A549 (cell line): ENCODE results near the gene FBXO48. TPM values are rescaled to one million over a fixed set of nuclear protein-coding genes. Genes with fewer than 3 reads are reported as not detected.

Experiments
- ATAC-seq, 2 experiments: fragments of 200-7000 bp in 1 of 2; fragments of >200 bp in 1 of 2; cut with Nextera tagmentation in 1 of 2; cut with Tn5 transposase in 1 of 2; 3 replicates each; pipeline versions ENCODE4 v1.8.0 to v1.9.1; 2018 to 2020; ENCODE audit warnings: mild to moderate bottlenecking in 1 of 2, moderate library complexity in 1 of 2
- CTCF ChIA-PET: fragments of 300-600 bp; sonication (Branson Sonifier 250); formaldehyde crosslinking; extraction: SDS; loops from one replicate; lab custom pipeline; 2021; ENCODE audit warnings: antibody characterized with exemption, inconsistent platforms; lab: Yijun Ruan, JAX
- POLR2A ChIA-PET: fragments of 350-600 bp; formaldehyde crosslinking; extraction: SDS; loops from one replicate; lab custom pipeline; 2021; ENCODE audit warnings: antibody characterized with exemption, inconsistent platforms; lab: Yijun Ruan, JAX
- DNase-seq, 2 experiments: peaks; one replicate each; pipeline versions ENCODE4 v3.0.0 to v3.0.0-alpha.2; 2011 to 2016; ENCODE audit warnings: low read depth in 1 of 2, low spot score in 1 of 2
- FAIRE-seq: peaks from 2 replicates; lab custom pipeline; 2011; peaks lifted over from hg19 to GRCh38; lab: Jason Lieb, UNC
- H3K27ac ChIP-seq, 2 experiments: fragments of >200 bp; sonication (Bioruptor Twin); formaldehyde crosslinking; 3 replicates each; pipeline ENCODE4 v1.5.1; 2016 to 2017
- H3K4me1 ChIP-seq: fragments of >200 bp; sonication (Bioruptor Twin); formaldehyde crosslinking; 3 replicates; pipeline ENCODE4 v1.6.1; 2016
- H3K4me2 ChIP-seq: fragments of >200 bp; sonication (Bioruptor Twin); formaldehyde crosslinking; 3 replicates; pipeline ENCODE4 v1.6.1; 2016
- H3K4me3 ChIP-seq: fragments of >200 bp; sonication (Bioruptor Twin); formaldehyde crosslinking; 3 replicates; pipeline ENCODE4 v1.5.1; 2016
- H3K9me3 ChIP-seq: fragments of >200 bp; sonication (Bioruptor Twin); formaldehyde crosslinking; 3 replicates; pipeline ENCODE4 v1.6.1; 2016
- CEBPB ChIP-seq, 2 experiments: fragments of >200 bp in 1 of 2; sonication (Bioruptor Twin) in 1 of 2; formaldehyde crosslinking in 1 of 2; IDR thresholded peaks; 2 replicates each; pipeline ENCODE4 v1.6.1; 2012 to 2016
- CHD2 ChIP-seq: fragments of 150-350 bp; IDR thresholded peaks from 2 replicates; pipeline ENCODE4 v1.6.1; 2014; ENCODE audit warnings: low read length; ENCODE audit not compliant: partially characterized antibody
- CHD4 ChIP-seq: fragments of 200-600 bp; sonication (generic); IDR thresholded peaks from 2 replicates; pipeline ENCODE4 v1.6.1; 2016; ENCODE audit warnings: antibody characterized with exemption, mild to moderate bottlenecking, borderline replicate concordance
- EHF ChIP-seq: fragments of 250-450 bp; sonication (Bioruptor Pico); IDR thresholded peaks from 2 replicates; pipeline ENCODE4 v1.5.0; 2020; ENCODE audit warnings: mild to moderate bottlenecking
- EHMT2 ChIP-seq: fragments of 200-600 bp; sonication (generic); IDR thresholded peaks from 2 replicates; pipeline ENCODE4 v1.6.1; 2016; ENCODE audit warnings: antibody characterized with exemption, low read depth, mild to moderate bottlenecking, moderate library complexity
- EP300 ChIP-seq, 2 experiments: fragments of >200 bp; sonication (Bioruptor Twin); formaldehyde crosslinking; IDR thresholded peaks; 2 replicates in 1 of 2; 3 replicates in 1 of 2; pipeline ENCODE4 v1.6.1; 2016 to 2017
- FOSL2 ChIP-seq, 2 experiments: fragments of 450-650 bp in 1 of 2; fragments of >200 bp in 1 of 2; sonication (Bioruptor Twin) in 1 of 2; formaldehyde crosslinking; IDR thresholded peaks; 2 replicates each; pipeline versions ENCODE4 v1.5.0 to v1.6.1; 2016 to 2020; ENCODE audit warnings: mild to moderate bottlenecking in 1 of 2, moderate library complexity in 1 of 2
- GATA3 ChIP-seq: IDR thresholded peaks from 2 replicates; pipeline ENCODE4 v1.6.1; 2012; ENCODE audit warnings: borderline replicate concordance
- HDAC2 ChIP-seq: fragments of 200-600 bp; sonication (generic); IDR thresholded peaks from 2 replicates; pipeline ENCODE4 v1.6.1; 2016
- HEYL ChIP-seq: fragments of 250-450 bp; sonication (Bioruptor Pico); IDR thresholded peaks from 2 replicates; pipeline ENCODE4 v1.8.0; 2021; ENCODE audit warnings: mild to moderate bottlenecking, moderate library complexity
- JUN ChIP-seq, 2 experiments: fragments of >200 bp; sonication (Bioruptor Twin); formaldehyde crosslinking; IDR thresholded peaks; 2 replicates in 1 of 2; 3 replicates in 1 of 2; pipeline ENCODE4 v1.6.1; 2016 to 2017
- MAFK ChIP-seq: fragments of 450-650 bp; IDR thresholded peaks from 2 replicates; pipeline ENCODE4 v1.6.1; 2014; ENCODE audit not compliant: partially characterized antibody
- MAZ ChIP-seq: fragments of 150-350 bp; IDR thresholded peaks from 2 replicates; pipeline ENCODE4 v1.6.1; 2014; ENCODE audit warnings: antibody characterized with exemption, low read depth, low read length, borderline replicate concordance
- PHF8 ChIP-seq: fragments of 200-600 bp; sonication (generic); IDR thresholded peaks from 2 replicates; pipeline ENCODE4 v1.6.1; 2016; ENCODE audit warnings: low read depth, mild to moderate bottlenecking, antibody characterized with exemption, moderate library complexity, borderline replicate concordance
- POLR2AphosphoS2 ChIP-seq: conservative IDR thresholded peaks from 2 replicates; pipeline ENCODE4 v1.6.1; 2012; ENCODE audit warnings: low read length, improper control_type of control experiment, inconsistent platforms
- RAD21 ChIP-seq, 2 experiments: fragments of >200 bp in 1 of 2; sonication (Bioruptor Twin) in 1 of 2; formaldehyde crosslinking in 1 of 2; IDR thresholded peaks in 1 of 2; conservative IDR thresholded peaks in 1 of 2; 2 replicates in 1 of 2; 3 replicates in 1 of 2; pipeline ENCODE4 v1.6.1; 2012 to 2018; ENCODE audit warnings: inconsistent platforms in 1 of 2
- SREBF2 ChIP-seq: fragments of 450-650 bp; IDR thresholded peaks from 2 replicates; pipeline ENCODE4 v1.6.1; 2014; ENCODE audit warnings: mild to moderate bottlenecking, moderate library complexity
- ZC3H11A ChIP-seq: fragments of 450-650 bp; IDR thresholded peaks from 2 replicates; pipeline ENCODE4 v1.6.1; 2014; ENCODE audit warnings: antibody characterized with exemption, mild to moderate bottlenecking
- ZNF302 ChIP-seq: fragments of 250-450 bp; sonication (Bioruptor Pico); IDR thresholded peaks from 2 replicates; pipeline ENCODE4 v1.9.0; 2021; ENCODE audit warnings: inconsistent platforms, mild to moderate bottlenecking, moderate library complexity
- WGBS: methylation state at CpG from one replicate; pipeline ENCODE4 v1.1.6; 2017; ENCODE audit errors: missing lambda C conversion rate; 5-methylcytosine and 5-hydroxymethylcytosine counted together
- polyA plus RNA-seq, 4 experiments: library from polyadenylated mRNA; depleted of rRNA in 3 of 4; stranded (reverse); fragments of >200 nt; fragmentation: RNase III in 1 of 4; extraction: RNeasy Plus Mini Kit Qiagen cat#74134 plus additional on column Dnase treatment in 1 of 4; gene quantifications; 2 replicates in 3 of 4; 3 replicates in 1 of 4; pipeline ENCODE4 v1.2.3, GENCODE V29; 2011 to 2017
- TF ChIP-seq, protein P1 (sequence below): IDR thresholded peaks from 2 replicates; pipeline ENCODE4 v1.6.1; 2012
- TF ChIP-seq, protein P2 (sequence below): IDR thresholded peaks from 2 replicates; pipeline ENCODE4 v1.6.1; 2012; ENCODE audit warnings: low read depth, borderline replicate concordance
- TF ChIP-seq, protein P3 (sequence below): fragments of 250-450 bp; sonication (Bioruptor Pico); IDR thresholded peaks from 2 replicates; pipeline ENCODE4 v1.5.0; 2021; ENCODE audit warnings: mild to moderate bottlenecking, moderate library complexity, borderline replicate concordance

FBXO48 gene
- polyA plus RNA-seq, 2 of the 4 experiments (the other 2 are of a cell fraction), result 0.72 to 2.1 TPM

DNA sequence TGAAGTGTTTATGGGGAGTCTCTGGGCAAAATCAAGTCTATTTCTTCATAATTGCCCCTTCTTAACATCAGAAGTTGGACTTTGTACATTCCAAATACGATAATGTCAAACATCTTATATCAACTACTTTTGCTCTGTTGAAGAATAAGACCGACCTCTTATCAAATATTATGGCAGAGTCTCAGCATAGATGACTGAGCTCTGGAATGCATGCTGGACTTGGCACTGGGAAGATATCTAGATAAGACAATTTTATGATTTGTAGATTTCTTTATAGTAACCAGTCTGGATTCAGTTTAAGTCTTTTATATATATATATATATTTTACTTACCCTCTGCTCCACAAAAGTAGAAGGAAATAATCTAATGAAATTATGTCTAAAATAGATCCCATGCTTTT lies 8.5 kb upstream of the FBXO48 start:
- FAIRE-seq (no peak), DNase-seq (no peak), ATAC-seq (no peak)
- ChIA-PET CTCF (interaction anchor here (1.4 to 4.6 kb wide), 3 partner anchors 12 to 276 kb away, joined by 4 to 31 read pairs (median 10); no protein-coding TSS in a partner anchor), POLR2A (no interaction called here)
- no peaks in the 10 kb centered on the region for H3K9me3 ChIP-seq
- no peak overlapping the region for H3K4me3 ChIP-seq
- no peak overlapping the region for H3K4me2 ChIP-seq
- H3K27ac ChIP-seq, result no peak overlapping the region
- TF ChIP-seq, protein P1, sequence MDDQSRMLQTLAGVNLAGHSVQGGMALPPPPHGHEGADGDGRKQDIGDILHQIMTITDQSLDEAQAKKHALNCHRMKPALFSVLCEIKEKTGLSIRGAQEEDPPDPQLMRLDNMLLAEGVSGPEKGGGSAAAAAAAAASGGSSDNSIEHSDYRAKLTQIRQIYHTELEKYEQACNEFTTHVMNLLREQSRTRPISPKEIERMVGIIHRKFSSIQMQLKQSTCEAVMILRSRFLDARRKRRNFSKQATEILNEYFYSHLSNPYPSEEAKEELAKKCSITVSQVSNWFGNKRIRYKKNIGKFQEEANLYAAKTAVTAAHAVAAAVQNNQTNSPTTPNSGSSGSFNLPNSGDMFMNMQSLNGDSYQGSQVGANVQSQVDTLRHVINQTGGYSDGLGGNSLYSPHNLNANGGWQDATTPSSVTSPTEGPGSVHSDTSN, result no peak
- no peak for TF ChIP-seq POLR2AphosphoS2
- no peak for TF ChIP-seq EHMT2
- WGBS, result 36% methylated on average over 2 of the region's 2 CpGs
- H3K4me1 ChIP-seq, result no peaks in the 10 kb centered on the region

DNA sequence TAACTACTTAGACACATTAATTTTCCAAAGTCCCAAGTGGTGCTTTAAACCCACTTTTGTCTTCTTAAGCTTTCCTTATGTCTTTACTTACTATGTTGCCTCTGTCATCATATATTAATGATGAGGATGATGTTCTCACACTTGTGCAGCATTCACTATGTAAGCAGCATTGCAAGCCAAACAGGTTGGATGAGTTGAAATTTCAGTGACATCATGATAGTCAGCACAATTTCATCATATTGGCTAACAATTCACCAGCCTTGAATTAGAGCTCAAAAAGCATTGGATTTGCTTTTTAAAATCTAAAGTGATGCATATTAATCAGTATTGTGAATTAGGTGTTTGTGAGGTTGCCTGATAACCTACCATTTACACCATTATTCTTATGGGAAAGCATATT lies 8.0 kb upstream of the FBXO48 start:
- Histone ChIP-seq H3K27ac (no peak overlapping the region), H3K4me2 (no peak overlapping the region), H3K4me1 (no peaks in the 10 kb centered on the region), H3K9me3 (no peaks in the 10 kb centered on the region), H3K4me3 (no peak overlapping the region)
- CTCF ChIA-PET, result interaction anchor here (1.4 to 4.6 kb wide), 4 partner anchors 11 to 451 kb away, joined by 4 to 31 read pairs (median 8); no protein-coding TSS in a partner anchor
- DNase-seq (no peak), ATAC-seq (no peak), FAIRE-seq (peak; percentile 61)
- TF ChIP-seq PHF8 (no peak), MAZ (no peak), MAFK (peak; percentile 60)
- POLR2A ChIA-PET, result no interaction called here

DNA sequence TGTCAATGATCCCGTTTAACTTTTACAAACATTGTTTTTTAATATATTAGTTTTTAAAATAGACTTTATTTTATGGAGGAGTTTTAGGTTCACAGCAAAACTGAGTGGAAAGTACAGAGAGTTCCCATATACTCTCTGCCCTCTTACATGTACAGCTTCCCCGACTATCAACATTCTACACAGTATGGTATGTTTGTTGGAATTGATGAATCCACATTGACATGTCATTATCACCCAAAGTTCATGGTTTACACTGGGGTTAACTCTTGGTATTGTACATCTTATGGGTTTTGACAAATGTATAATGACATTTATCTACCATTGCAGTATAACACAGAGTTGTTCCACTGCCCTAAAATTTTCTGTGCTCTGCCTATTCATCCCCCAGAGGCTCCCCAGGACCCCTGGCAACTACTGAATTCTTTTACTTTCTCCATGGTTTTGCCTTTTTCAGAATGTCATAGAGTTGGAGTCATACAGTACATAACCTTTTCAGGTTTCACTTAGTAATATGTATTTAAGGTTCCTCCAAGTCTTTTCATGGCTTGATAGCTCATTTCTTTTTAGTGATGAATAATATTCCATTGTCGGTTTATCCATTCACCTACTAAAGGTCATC lies 5.8 kb upstream of the FBXO48 start:
- CTCF ChIA-PET, result interaction anchor here (1.2 to 4.6 kb wide), 3 partner anchors 9 to 453 kb away, joined by 3 to 31 read pairs (median 7); no protein-coding TSS in a partner anchor
- WGBS, result 57% methylated on average over 3 of the region's 3 CpGs
- FAIRE-seq, result no peak
- no peak for TF ChIP-seq GATA3
- TF ChIP-seq, all 56 proteins: peak for 0
- no peak overlapping the region for H3K4me2 ChIP-seq
- no peak overlapping the region for H3K4me3 ChIP-seq
- POLR2A ChIA-PET, result no interaction called here
- no peak for ATAC-seq
- no peak overlapping the region for H3K27ac ChIP-seq
- no peaks in the 10 kb centered on the region for H3K9me3 ChIP-seq
- DNase-seq, result no peak
- H3K4me1 ChIP-seq, result peaks cover 15% of the 10 kb centered on the region; the same call in 2 of the 3 replicates

DNA sequence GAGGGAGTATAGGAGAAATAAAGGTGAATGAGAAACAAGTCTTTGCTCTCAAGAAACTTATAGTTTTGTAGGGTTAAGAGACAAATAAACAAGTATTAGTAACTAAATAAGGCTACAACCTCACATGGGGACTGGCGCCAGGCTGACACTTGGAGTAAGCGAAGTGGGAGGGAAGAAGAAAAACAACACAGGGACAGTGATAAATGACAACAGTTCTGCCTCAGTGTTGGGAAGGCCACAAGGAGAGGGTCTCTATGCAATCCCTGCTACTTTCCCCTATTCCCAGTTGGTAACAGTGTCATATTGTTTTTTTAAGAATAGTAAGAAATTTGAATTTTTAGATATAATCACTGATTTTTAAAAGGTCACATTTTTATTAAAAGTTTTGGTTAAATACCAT lies 4.3 kb upstream of the FBXO48 start:
- 95% methylated on average over 2 of the region's 2 CpGs for WGBS
- no peak overlapping the region for H3K27ac ChIP-seq
- FAIRE-seq, result no peak
- no peak overlapping the region for H3K4me2 ChIP-seq
- TF ChIP-seq CEBPB (IDR thresholded peaks at IDR 0.05), result no peak
- TF ChIP-seq, protein P2, sequence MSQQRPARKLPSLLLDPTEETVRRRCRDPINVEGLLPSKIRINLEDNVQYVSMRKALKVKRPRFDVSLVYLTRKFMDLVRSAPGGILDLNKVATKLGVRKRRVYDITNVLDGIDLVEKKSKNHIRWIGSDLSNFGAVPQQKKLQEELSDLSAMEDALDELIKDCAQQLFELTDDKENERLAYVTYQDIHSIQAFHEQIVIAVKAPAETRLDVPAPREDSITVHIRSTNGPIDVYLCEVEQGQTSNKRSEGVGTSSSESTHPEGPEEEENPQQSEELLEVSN, result no peak
- no peak for TF ChIP-seq JUN (IDR thresholded peaks at IDR 0.05)
- no peak for TF ChIP-seq CHD4
- no peak for TF ChIP-seq HDAC2
- TF ChIP-seq EP300 (IDR thresholded peaks at IDR 0.05), result no peak
- no peak for TF ChIP-seq HEYL (CRISPR knock-in tag)
- no peak for TF ChIP-seq CHD2
- TF ChIP-seq, protein P3, sequence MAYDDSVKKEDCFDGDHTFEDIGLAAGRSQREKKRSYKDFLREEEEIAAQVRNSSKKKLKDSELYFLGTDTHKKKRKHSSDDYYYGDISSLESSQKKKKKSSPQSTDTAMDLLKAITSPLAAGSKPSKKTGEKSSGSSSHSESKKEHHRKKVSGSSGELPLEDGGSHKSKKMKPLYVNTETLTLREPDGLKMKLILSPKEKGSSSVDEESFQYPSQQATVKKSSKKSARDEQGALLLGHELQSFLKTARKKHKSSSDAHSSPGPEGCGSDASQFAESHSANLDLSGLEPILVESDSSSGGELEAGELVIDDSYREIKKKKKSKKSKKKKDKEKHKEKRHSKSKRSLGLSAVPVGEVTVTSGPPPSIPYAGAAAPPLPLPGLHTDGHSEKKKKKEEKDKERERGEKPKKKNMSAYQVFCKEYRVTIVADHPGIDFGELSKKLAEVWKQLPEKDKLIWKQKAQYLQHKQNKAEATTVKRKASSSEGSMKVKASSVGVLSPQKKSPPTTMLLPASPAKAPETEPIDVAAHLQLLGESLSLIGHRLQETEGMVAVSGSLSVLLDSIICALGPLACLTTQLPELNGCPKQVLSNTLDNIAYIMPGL, result no peak
- no peak for TF ChIP-seq FOSL2 (IDR thresholded peaks at IDR 0.05)
- TF ChIP-seq FOSL2 (CRISPR knock-in tag; IDR thresholded peaks at IDR 0.05), result no peak
- no peak for TF ChIP-seq EHF (CRISPR knock-in tag)
- no peak for TF ChIP-seq SREBF2
- TF ChIP-seq PHF8, result no peak
- no peak for TF ChIP-seq ZC3H11A
- TF ChIP-seq ZNF302 (CRISPR knock-in tag), result no peak
- no peak for TF ChIP-seq RAD21 (conservative IDR thresholded peaks at IDR 0.05 in 1 of 2, IDR thresholded peaks at IDR 0.05 in 1 of 2)
- peaks cover 15% of the 10 kb centered on the region; the same call in 2 of the 3 replicates for H3K4me1 ChIP-seq
- no peaks in the 10 kb centered on the region for H3K9me3 ChIP-seq
- no peak for ATAC-seq
- DNase-seq, result no peak
- no peak overlapping the region for H3K4me3 ChIP-seq
- CTCF ChIA-PET, result interaction anchor here (0.7 to 4.6 kb wide), 3 partner anchors 7 to 281 kb away, joined by 3 to 31 read pairs (median 6); no protein-coding TSS in a partner anchor
- POLR2A ChIA-PET, result no interaction called here
